Smooth muscle cell (in vitro differentiated cells): Measurements from ENCODE around the gene PSME1. TPM values are rescaled to one million over a fixed set of nuclear protein-coding genes. Genes with fewer than 3 reads are reported as not detected.

Source experiments
- DNase-seq: peaks from one replicate; lab custom pipeline; 2025; ENCODE audit not compliant: unreplicated experiment; lab: John Stamatoyannopoulos, UW
- H2AFZ ChIP-seq: fragments of 200-600 bp; sonication (generic); 2 replicates; pipeline ENCODE4 v1.6.0; 2016; ENCODE audit warnings: antibody characterized with exemption, low read depth, mild to moderate bottlenecking
- H3F3A ChIP-seq: fragments of 200-600 bp; sonication (generic); 2 replicates; pipeline ENCODE4 v1.6.0; 2017; ENCODE audit warnings: antibody characterized with exemption, low read depth
- H3K27ac ChIP-seq: fragments of 200-600 bp; sonication (generic); 2 replicates; pipeline ENCODE4 v1.5.1; 2016; ENCODE audit warnings: low read depth, mild to moderate bottlenecking
- H3K27me3 ChIP-seq: fragments of 200-600 bp; sonication (generic); 2 replicates; pipeline ENCODE4 v1.6.1; 2016; ENCODE audit warnings: low read depth, mild to moderate bottlenecking
- H3K36me3 ChIP-seq: fragments of 200-600 bp; sonication (generic); 2 replicates; pipeline ENCODE4 v1.5.1; 2016; ENCODE audit warnings: low read depth
- H3K4me1 ChIP-seq: fragments of 200-600 bp; sonication (generic); 2 replicates; pipeline ENCODE4 v1.5.1; 2016; ENCODE audit warnings: low read depth
- H3K4me2 ChIP-seq: fragments of 200-600 bp; sonication (generic); 2 replicates; pipeline ENCODE4 v1.6.0; 2016; ENCODE audit warnings: mild to moderate bottlenecking
- H3K4me3 ChIP-seq: fragments of 200-600 bp; sonication (generic); 2 replicates; pipeline ENCODE4 v1.5.1; 2016; ENCODE audit warnings: mild to moderate bottlenecking
- H3K79me2 ChIP-seq: fragments of 200-600 bp; sonication (generic); 2 replicates; pipeline ENCODE4 v1.6.0; 2016; ENCODE audit warnings: low read depth, mild to moderate bottlenecking
- H3K9ac ChIP-seq: fragments of 200-600 bp; sonication (generic); 2 replicates; pipeline ENCODE4 v1.6.0; 2016; ENCODE audit warnings: low read depth
- H3K9me3 ChIP-seq: fragments of 200-600 bp; sonication (generic); replicated peaks from 2 replicates; pipeline ENCODE4 v1.5.1; 2016; ENCODE audit warnings: low read depth
- H4K20me1 ChIP-seq: fragments of 200-600 bp; sonication (generic); 2 replicates; pipeline ENCODE4 v1.6.0; 2016; ENCODE audit warnings: low read depth
- CTCF ChIP-seq: fragments of 200-600 bp; sonication (generic); IDR thresholded peaks from 2 replicates; pipeline ENCODE4 v1.5.1; 2017; ENCODE audit warnings: borderline replicate concordance, mild to moderate bottlenecking, antibody characterized with exemption; ENCODE audit not compliant: insufficient read depth, poor library complexity, severe bottlenecking
- WGBS: methylation state at CpG from one replicate; pipeline ENCODE4 v1.1.7; 2016; ENCODE audit warnings: low lambda C conversion rate; 5-methylcytosine and 5-hydroxymethylcytosine counted together
- polyA plus RNA-seq: library from polyadenylated mRNA; unstranded; fragments of >200 nt; fragmentation: Nextera tagmentation; extraction: Ambion mirVana; gene quantifications from 2 replicates; pipeline ENCODE4 v1.2.1, GENCODE V29; 2016
- total RNA-seq: library from RNA; depleted of rRNA; stranded (reverse); fragments of >200 nt; gene quantifications from 2 replicates; pipeline ENCODE4 v1.2.3, GENCODE V29; 2014

The PSME1 gene
- total and polyA plus RNA-seq, 2 experiments from 2014 or later = 41.4 to 94.1 TPM

- Histone ChIP-seq H3K27ac (no peak overlapping the region), H3K79me2 (peaks cover 17% of the 10 kb centered on the region), H4K20me1 (peaks cover 9% of the 10 kb centered on the region), H2AFZ (no peak overlapping the region), H3K36me3 (no peaks in the 10 kb centered on the region), H3F3A (peaks cover 6% of the 10 kb centered on the region), H3K4me3 (no peak overlapping the region), H3K9me3 (no peaks in the 10 kb centered on the region), H3K4me2 (no peak overlapping the region), H3K4me1 (peaks cover 15% of the 10 kb centered on the region), H3K27me3 (no peaks in the 10 kb centered on the region), H3K9ac (no peak overlapping the region)
- DNase-seq = no peak
- WGBS = 99% methylated on average over 9 of the region's 9 CpGs
- no peak for TF ChIP-seq CTCF
These were observed 14.1 kb downstream of the PSME1 start for GRCh38 chr14:24150061-24150460.

- Histone ChIP-seq H4K20me1 (peaks cover 9% of the 10 kb centered on the region), H3K27ac (no peak overlapping the region), H3K36me3 (no peaks in the 10 kb centered on the region), H3F3A (peaks cover 3% of the 10 kb centered on the region), H2AFZ (no peak overlapping the region), H3K4me2 (no peak overlapping the region), H3K4me1 (peaks cover 13% of the 10 kb centered on the region), H3K79me2 (peaks cover 16% of the 10 kb centered on the region), H3K9ac (no peak overlapping the region), H3K9me3 (no peaks in the 10 kb centered on the region), H3K27me3 (no peaks in the 10 kb centered on the region), H3K4me3 (no peak overlapping the region)
- WGBS = 96% methylated on average over 9 of the region's 9 CpGs
- no peak for TF ChIP-seq CTCF
- DNase-seq = no peak
These were observed 14.6 kb downstream of the PSME1 start for GRCh38 chr14:24150567-24150966.

GRCh38 chr14:24150993-24151392 lies 15.0 kb downstream of the PSME1 start:
- H3K36me3 ChIP-seq = no peaks in the 10 kb centered on the region
- no peaks in the 10 kb centered on the region for H3F3A ChIP-seq
- DNase-seq = no peak
- TF ChIP-seq CTCF = no peak
- peaks cover 9% of the 10 kb centered on the region for H4K20me1 ChIP-seq
- peaks cover 9% of the 10 kb centered on the region for H3K4me1 ChIP-seq
- H3K79me2 ChIP-seq = peaks cover 16% of the 10 kb centered on the region
- H3K4me3 ChIP-seq = no peak overlapping the region
- H3K9ac ChIP-seq = no peak overlapping the region
- WGBS = 98% methylated on average over 9 of the region's 9 CpGs
- no peak overlapping the region for H3K27ac ChIP-seq
- no peaks in the 10 kb centered on the region for H3K27me3 ChIP-seq
- no peak overlapping the region for H3K4me2 ChIP-seq
- no peak overlapping the region for H2AFZ ChIP-seq
- H3K9me3 ChIP-seq = no peaks in the 10 kb centered on the region

GRCh38 chr14:24151404-24152080 lies 15.5 kb downstream of the PSME1 start:
- Histone ChIP-seq H3K9ac (no peak overlapping the region), H3K79me2 (peaks cover 16% of the 10 kb centered on the region), H3K4me3 (no peak overlapping the region), H3F3A (no peaks in the 10 kb centered on the region), H3K36me3 (no peaks in the 10 kb centered on the region), H3K4me1 (peaks cover 8% of the 10 kb centered on the region), H3K27me3 (no peaks in the 10 kb centered on the region), H2AFZ (no peak overlapping the region), H4K20me1 (peaks cover 9% of the 10 kb centered on the region), H3K27ac (no peak overlapping the region), H3K4me2 (no peak overlapping the region), H3K9me3 (no peaks in the 10 kb centered on the region)
- WGBS = 96% methylated on average over 16 of the region's 16 CpGs
- no peak for DNase-seq
- TF ChIP-seq CTCF = no peak
